Stimulated activated CD8-positive, alpha-beta memory T cell treated with anti-CD3 and anti-CD28 coated beads, Interleukin-2, amount 100 ng/mL, for 48 hours (primary cell): ENCODE data around the gene CEP170B.
"Not testable (repeated sequence)": the region's sequence is repeated elsewhere in the genome, so short reads cannot be mapped to it uniquely, and the experiment has no call there.

ENCODE experiments used
- DNase-seq, 2 donors: peaks; one replicate each; pipeline ENCODE4 v3.0.0-alpha.2; 2020; ENCODE audit warnings: low read depth in 2 of 2

Gene CEP170B

GRCh38 chr14:104891121-104891551 lies 26.1 kb downstream of the CEP170B start:
- DNase-seq: no peak

- no peak for DNase-seq
Observed at GRCh38 chr14:104891664-104892530, 26.8 kb downstream of the CEP170B start.

GRCh38 chr14:104892531-104893434 lies 27.7 kb downstream of the CEP170B start:
- no peak for DNase-seq

- no peak for DNase-seq
Observed at GRCh38 chr14:104893435-104894207, 28.6 kb downstream of the CEP170B start.

GRCh38 chr14:104894331-104895206 lies 29.5 kb downstream of the CEP170B start:
- DNase-seq: no peak

- DNase-seq: no peak
Observed at GRCh38 chr14:104895207-104895785, 30.2 kb downstream of the CEP170B start.

GRCh38 chr14:104895786-104896661 lies 31.0 kb downstream of the CEP170B start:
- no peak for DNase-seq

- DNase-seq: no peak
Observed at GRCh38 chr14:104897330-104898194, 32.5 kb downstream of the CEP170B start.

GRCh38 chr14:104898195-104898558 lies 33.1 kb downstream of the CEP170B start:
- DNase-seq: no peak

- no peak for DNase-seq
Observed at GRCh38 chr14:104898870-104899510, 33.9 kb downstream of the CEP170B start.

- no peak for DNase-seq
Observed at GRCh38 chr14:104899781-104900180, 34.7 kb downstream of the CEP170B start.

- DNase-seq: no peak
Observed at GRCh38 chr14:104900639-104901512, 35.8 kb downstream of the CEP170B start.

- no peak for DNase-seq
Observed at GRCh38 chr14:104903990-104904389, 38.9 kb downstream of the CEP170B start.

GRCh38 chr14:104904650-104905578 lies 39.8 kb downstream of the CEP170B start:
- not testable (repeated sequence) for DNase-seq

- not testable (repeated sequence) for DNase-seq
Observed at GRCh38 chr14:104905579-104905933, 40.5 kb downstream of the CEP170B start.

GRCh38 chr14:104908303-104908702 lies 43.2 kb downstream of the CEP170B start:
- DNase-seq: no peak
